Keratinocyte (primary cell): ENCODE measurements around the gene RAB6A.

ENCODE experiments used
- EZH2 ChIP-seq: IDR thresholded peaks from one replicate; pipeline ENCODE4 v1.6.1; 2012; ENCODE audit warnings: inconsistent platforms, mild to moderate bottlenecking, low read length, moderate library complexity
- TF ChIP-seq, protein P1 (sequence below), 3 experiments: IDR thresholded peaks in 1 of 3; conservative IDR thresholded peaks in 1 of 3; optimal IDR thresholded peaks in 1 of 3; 2 replicates in 2 of 3; 3 replicates in 1 of 3; pipeline versions ENCODE3 to v1.5.1; 2011; ENCODE audit warnings: low read length in 3 of 3, mild to moderate bottlenecking in 3 of 3, moderate library complexity in 2 of 3, control low read depth in 1 of 3, inconsistent platforms in 1 of 3; ENCODE audit not compliant: insufficient read depth in 2 of 3; ENCODE audit errors: extremely low read depth in 1 of 3

DNA sequence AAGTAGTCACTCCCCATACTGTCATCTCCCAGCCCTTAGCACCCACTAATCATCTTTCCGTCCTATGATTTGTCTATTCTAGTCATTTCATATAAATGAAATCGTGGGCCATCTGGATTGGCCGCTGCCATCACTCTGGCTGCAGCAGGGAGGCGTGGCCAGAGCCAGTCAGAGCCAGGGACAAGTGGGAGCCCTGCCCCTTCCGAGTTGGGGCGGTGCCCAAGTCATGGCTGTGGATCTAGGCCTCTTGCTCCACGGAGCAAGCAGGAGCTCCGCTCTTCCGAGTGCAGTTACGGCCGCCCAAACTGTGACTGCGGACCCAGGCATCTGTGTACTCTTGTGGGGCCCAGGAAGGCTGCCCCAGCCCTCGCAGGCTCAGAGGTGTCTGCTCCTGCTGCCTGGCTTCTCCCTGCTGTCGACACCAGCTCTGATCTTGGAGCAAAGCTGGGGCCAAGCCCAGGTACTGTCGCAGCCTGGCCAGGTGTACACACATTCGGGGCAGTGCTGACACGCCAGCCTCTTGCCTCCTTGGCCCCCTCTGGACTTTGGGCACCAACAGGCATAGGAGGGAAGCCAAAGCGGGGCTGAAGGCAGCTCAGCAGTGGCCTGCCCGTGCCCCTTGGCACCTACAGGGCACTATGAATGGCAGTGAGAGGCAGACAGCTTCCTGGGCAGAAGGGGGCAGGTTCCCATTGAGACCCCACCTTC lies 35.2 kb upstream of the RAB6A start:
- no peak for TF ChIP-seq EZH2
- TF ChIP-seq, protein P1, sequence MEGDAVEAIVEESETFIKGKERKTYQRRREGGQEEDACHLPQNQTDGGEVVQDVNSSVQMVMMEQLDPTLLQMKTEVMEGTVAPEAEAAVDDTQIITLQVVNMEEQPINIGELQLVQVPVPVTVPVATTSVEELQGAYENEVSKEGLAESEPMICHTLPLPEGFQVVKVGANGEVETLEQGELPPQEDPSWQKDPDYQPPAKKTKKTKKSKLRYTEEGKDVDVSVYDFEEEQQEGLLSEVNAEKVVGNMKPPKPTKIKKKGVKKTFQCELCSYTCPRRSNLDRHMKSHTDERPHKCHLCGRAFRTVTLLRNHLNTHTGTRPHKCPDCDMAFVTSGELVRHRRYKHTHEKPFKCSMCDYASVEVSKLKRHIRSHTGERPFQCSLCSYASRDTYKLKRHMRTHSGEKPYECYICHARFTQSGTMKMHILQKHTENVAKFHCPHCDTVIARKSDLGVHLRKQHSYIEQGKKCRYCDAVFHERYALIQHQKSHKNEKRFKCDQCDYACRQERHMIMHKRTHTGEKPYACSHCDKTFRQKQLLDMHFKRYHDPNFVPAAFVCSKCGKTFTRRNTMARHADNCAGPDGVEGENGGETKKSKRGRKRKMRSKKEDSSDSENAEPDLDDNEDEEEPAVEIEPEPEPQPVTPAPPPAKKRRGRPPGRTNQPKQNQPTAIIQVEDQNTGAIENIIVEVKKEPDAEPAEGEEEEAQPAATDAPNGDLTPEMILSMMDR (optimal IDR thresholded peaks at IDR 0.05 in 1 of 3, IDR thresholded peaks at IDR 0.05 in 1 of 3, conservative IDR thresholded peaks at IDR 0.05 in 1 of 3; ENCODE audit: extremely low read depth in 1 of 3, insufficient read depth in 2 of 3, low read length in 3 of 3) = no peak
